GM12891 (cell line): Measurements from ENCODE around the gene HP1BP3.

Experiments
- DNase-seq: peaks from one replicate; pipeline ENCODE4 v3.0.0; 2011; ENCODE audit warnings: low spot score; ENCODE audit not compliant: insufficient read length
- FAIRE-seq: peaks from 2 replicates; lab custom pipeline; 2011; peaks lifted over from hg19 to GRCh38; lab: Jason Lieb, UNC
- PAX5 ChIP-seq: IDR thresholded peaks from 2 replicates; pipeline ENCODE4 v1.6.1; 2011; ENCODE audit warnings: low read length, moderate library complexity, mild to moderate bottlenecking; ENCODE audit not compliant: insufficient read depth, severe bottlenecking
- POLR2A ChIP-seq: IDR thresholded peaks from 2 replicates; pipeline ENCODE4 v1.6.1; 2011; ENCODE audit warnings: low read depth, low read length, control low read depth
- POLR2AphosphoS5 ChIP-seq: IDR thresholded peaks from 2 replicates; pipeline ENCODE4 v1.6.1; 2011; ENCODE audit warnings: low read depth, low read length, control low read depth
- POU2F2 ChIP-seq: IDR thresholded peaks from 2 replicates; pipeline ENCODE4 v1.6.1; 2011; ENCODE audit warnings: low read depth, mild to moderate bottlenecking, control low read depth, low read length, moderate library complexity
- SPI1 ChIP-seq: IDR thresholded peaks from 2 replicates; pipeline ENCODE4 v1.6.1; 2011; ENCODE audit warnings: low read depth, low read length, control low read depth
- TAF1 ChIP-seq: IDR thresholded peaks from 2 replicates; pipeline ENCODE4 v1.6.1; 2011; ENCODE audit warnings: low read depth, low read length, control low read depth

The HP1BP3 gene

DNA sequence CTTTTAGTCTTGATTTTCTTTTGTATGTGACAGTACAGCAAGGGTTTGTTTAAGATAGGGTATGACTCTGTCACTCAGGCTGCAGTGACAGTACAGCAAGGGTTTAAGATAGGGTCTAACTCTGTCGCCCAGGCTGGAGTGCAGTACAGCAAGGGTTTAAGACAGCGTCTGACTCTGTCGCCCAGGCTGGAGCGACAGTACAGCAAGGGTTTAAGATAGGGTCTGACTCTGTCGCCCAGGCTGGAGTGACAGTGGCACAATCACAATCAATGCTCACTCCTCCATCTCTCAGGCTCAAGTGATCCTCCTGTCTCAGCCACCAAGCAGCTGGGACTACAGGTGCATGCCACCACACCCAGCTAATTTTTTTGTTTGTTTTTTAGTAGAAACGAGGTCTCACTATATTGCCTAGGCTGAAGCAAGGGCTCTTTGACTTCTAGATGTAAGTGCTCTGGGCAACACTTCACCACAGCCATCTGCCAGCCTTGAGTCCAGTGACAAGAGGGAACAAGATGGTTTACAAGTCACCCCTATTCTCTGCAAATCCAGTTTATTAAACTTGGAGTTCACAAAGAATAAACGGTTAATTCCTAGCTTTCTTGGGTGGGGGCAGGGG lies 53.6 kb downstream of the HP1BP3 start:
- TF ChIP-seq POU2F2 (no peak), POLR2AphosphoS5 (no peak), POLR2A (no peak)
- peak; percentile 92 for FAIRE-seq
- no peak for DNase-seq

DNA sequence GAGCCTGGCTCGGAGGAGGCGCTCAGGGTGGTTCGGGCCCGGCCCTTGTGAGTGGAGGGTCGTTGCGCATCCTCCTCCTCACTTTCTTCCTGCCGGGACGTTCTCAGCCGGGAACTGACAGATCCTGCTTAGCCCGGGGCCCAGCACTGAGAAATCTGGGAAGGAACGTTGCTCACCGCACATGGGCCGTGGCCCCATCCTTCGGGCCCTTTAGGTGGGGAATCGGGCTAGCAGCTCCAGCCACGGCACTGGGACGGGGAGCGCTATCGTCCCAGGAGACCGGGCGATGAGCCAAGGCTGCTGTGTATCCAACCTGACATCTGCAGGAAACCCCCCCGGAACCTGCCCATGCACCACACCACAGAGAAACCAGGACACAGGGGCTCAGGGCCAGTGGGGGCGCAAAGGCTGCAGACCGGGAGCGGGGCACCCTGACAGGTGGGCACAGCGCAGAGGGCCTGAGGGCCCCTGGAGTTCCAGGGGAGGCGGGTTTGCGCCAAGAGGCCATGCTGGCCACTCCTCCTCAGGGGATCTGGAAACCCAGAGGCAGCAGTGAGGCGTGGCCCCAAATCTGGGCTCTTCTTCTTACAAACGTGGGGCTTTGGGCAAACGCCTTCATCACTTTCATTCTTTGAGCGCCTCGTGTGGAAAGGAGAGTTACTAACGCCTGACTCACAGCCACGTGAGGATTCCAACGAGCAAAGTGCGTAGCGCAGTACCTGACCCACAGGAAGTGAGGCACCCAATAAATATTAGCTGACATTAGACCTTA lies 54.3 kb downstream of the HP1BP3 start, which contains the start of gene SH2D5:
Gene SH2D5, minus strand, starts transcription at position 116 of the 772 bp plus-strand sequence. CDS start 4,659 bp downstream, outside the sequence.
- TF ChIP-seq TAF1 (no peak), SPI1 (no peak), POLR2A (no peak), POU2F2 (no peak), POLR2AphosphoS5 (no peak), PAX5 (no peak)
- peak; percentile 62 for DNase-seq
- FAIRE-seq, result no peak

DNA sequence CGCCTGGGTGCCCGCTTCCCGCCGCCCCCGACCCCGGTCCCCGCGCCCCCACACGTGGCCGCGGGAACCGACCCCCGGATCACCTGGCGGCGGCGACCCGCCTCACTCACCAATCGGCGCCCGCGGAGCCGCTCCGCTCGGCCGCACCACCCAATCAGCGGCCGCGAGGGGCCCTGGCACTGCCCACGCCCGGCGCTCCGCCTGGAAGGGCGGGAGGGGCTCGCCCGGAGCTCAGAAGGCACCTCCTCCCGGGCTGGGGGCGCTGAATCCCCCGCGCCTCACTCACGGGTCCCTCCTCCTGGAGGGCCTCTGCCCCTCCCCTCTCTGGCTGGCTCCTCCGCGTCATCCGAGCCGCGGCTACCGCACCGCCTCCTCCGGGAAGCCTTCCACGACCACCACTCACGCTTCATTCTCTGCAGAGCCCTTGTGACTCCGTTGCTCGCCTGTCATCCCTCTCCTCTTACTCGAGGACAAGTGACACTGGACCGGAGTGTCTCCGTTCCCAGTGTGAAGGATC lies 55.0 kb downstream of the HP1BP3 start:
- FAIRE-seq, result peak; percentile 89
- TF ChIP-seq PAX5, result peak; percentile 97
- TF ChIP-seq SPI1, result no peak
- TF ChIP-seq TAF1, result no peak
- TF ChIP-seq POLR2AphosphoS5, result no peak
- TF ChIP-seq POU2F2, result no peak
- no peak for TF ChIP-seq POLR2A
- peak; percentile 84 for DNase-seq

DNA sequence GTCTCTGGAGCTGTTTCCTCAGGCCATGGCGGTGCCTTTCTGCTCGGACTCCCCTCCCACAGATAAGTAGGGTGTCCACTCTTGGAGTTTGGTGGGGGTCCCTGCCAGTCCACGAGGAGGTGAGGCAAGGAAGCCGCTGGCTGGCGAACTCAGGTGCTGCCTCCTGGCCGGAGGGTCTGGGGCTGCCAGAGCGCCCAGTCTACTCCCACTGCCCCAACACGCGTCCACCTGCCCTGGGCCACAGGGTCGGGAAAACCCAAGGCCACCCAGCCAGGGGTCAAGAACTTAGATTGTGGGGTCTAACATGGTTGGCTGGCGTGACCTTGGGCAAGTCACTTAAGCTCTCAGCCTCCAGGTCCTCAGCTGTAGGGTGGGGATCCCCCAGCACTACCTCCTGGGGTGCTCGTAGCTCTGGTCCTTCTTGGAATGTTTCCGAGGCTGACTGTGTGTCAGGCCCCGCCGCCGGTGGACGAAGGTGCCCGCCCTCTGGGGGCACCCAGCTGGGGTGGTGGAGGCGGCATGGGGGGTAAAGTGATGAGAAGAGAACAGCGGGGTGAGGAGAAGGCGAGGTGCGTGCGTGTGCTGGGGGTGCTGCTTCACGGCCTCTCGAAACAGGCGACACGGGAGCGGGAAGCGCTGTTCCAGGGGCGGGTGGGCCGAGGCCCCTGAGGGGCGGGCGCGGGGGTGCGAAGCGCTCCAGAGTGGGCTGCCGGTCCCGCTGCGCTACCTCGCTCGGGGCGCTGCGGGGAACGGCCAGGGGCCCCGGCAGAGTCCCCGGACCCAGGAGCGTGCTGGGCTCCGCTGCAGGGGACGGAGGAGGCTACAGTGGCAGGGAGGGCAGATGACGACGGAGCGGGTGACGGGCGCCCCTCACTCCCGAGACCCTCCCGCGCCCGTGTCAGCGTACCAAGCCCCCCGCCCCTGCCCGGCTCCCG lies 55.8 kb downstream of the HP1BP3 start:
- FAIRE-seq, result peak; percentile 61
- DNase-seq, result no peak
- TF ChIP-seq POU2F2, result no peak
- TF ChIP-seq POLR2A, result no peak
- TF ChIP-seq PAX5, result no peak
- TF ChIP-seq POLR2AphosphoS5, result no peak
- no peak for TF ChIP-seq TAF1
- no peak for TF ChIP-seq SPI1

DNA sequence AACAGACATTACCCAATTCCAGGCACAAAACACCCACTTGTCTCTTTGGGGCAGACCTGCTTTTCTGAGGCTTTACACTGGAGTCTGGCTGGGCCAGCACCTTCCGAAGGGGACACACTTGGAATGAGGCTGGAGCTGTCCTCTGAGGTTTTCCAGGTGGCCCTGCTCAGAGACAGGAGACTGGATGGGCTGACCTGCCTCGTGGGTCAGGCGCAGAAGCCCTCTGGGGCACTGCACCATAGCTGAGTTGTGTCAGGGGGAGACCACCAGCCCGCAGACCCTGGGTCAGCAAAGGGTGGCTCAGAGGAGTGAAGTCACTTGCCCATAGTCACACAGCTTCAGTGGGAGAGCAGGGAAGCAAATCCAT lies 56.4 kb downstream of the HP1BP3 start:
- no peak for FAIRE-seq
- TF ChIP-seq PAX5, result no peak
- no peak for TF ChIP-seq TAF1
- no peak for TF ChIP-seq POLR2AphosphoS5
- no peak for TF ChIP-seq POLR2A
- TF ChIP-seq SPI1, result no peak
- no peak for TF ChIP-seq POU2F2

DNA sequence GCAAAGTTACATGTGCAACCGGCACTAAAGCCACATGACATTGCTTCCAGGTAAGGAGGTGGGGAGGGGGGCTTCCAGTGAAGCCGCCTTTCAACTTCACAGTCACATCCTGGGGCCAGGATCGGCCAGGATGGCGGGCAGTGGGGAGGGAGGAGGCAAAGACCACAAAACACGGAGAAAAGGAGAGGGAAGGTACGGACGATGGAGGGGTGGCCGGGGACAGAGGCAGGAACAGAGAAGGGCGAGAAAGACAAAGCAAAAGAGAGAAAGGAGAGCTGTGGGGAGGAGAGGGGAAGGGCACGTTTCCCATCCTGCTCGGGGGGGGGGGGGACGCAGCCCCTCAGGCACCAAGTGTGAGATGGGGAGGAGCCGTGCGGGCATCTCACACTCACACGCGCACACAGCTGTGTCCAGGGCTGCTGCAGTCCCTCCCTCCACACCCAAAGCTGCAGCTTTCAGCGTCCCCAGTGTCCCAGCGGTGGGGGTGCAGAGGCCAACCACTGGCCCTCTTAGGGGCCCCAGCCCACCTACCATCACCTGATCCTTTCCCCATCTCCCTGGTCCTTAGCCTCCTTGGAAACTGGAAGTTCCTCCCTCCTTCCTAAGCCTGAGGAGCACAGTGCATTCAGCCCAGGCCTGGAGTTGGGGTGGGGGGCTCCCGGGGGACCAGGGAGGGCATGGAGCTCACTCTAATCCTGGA lies 57.0 kb downstream of the HP1BP3 start:
- FAIRE-seq, result no peak
- no peak for DNase-seq
- TF ChIP-seq POLR2A, result no peak
- no peak for TF ChIP-seq PAX5
- TF ChIP-seq POU2F2, result no peak
- TF ChIP-seq TAF1, result no peak
- TF ChIP-seq POLR2AphosphoS5, result no peak
- no peak for TF ChIP-seq SPI1

More for the DNA sequence above, 56.4 kb downstream of the HP1BP3 start:
- DNase-seq, result no peak

DNA sequence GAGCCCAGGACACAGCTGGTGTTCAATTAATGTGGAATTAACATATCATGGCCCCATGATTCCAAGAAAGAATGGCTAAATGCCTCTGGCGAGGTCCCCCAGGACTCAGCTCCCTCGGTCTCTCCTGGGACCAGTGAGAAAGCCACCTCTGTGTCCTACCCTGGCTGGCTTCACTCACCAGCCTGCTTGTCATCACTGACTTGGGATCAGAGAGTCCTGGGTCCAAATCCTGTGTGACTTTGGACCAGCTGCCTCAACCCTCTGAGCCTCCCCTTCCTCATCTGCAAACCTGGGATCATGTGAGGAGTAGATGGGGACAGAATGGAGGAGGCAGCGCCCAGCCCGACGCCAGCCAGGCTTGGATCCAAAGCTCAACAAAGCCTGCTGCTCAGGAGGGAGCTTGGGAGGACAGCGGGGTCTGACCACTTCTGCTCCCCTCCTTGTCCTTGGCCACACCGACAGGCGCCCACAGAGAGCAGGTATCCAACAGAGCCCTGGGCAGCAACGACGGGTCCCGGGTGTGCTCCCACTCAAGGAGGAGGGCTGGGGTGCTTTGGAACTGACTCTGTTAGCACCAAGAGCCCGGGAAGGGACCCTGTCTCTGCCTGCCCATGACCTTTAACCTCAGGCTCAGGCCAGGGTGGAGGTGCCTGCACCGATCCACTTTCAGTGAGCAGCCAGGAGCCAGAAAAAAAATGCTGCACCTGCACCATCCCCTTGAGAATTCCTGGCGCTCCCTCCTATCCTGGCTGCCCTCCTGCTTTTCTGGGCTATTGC lies 57.8 kb downstream of the HP1BP3 start:
- no peak for DNase-seq
- TF ChIP-seq SPI1, result no peak
- no peak for TF ChIP-seq POLR2AphosphoS5
- TF ChIP-seq POU2F2, result no peak
- no peak for TF ChIP-seq POLR2A
- no peak for TF ChIP-seq PAX5
- TF ChIP-seq TAF1, result no peak
- FAIRE-seq, result no peak
